ENCODE measurements around the gene PTPN12. TPM values are rescaled to one million over a fixed set of nuclear protein-coding genes. Genes with fewer than 3 reads are reported as not detected.
"Not testable (repeated sequence)": the region's sequence is repeated elsewhere in the genome, so short reads cannot be mapped to it uniquely, and the experiment has no call there.

The PTPN12 gene
- total and polyA plus RNA-seq, 12 donors, result 29.5 to 72.0 (median 54.1) TPM

DNA sequence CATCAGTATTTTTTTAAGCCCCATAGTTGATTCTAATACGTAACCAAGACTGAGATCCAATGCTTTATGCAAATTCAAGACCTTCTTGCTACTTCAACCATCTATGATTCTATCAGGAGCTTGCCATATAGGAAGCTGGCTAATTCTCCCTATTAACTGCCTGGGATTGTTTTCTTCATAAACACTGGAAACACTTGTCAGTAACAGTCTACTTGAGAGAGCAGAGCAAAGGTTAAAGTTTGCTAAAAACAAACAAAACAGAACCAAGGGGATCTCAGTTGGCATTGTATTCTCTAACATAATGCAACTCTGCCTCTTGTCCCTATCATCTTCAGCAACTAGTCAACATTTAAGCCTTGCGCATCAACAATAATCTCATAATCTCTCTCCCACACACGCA, 21.0 kb upstream of the PTPN12 start:
- intact Hi-C loops (cut with DNase I), result no loop called here
- Histone ChIP-seq H3K27ac (no peak overlapping the region), H3K4me3 (no peak overlapping the region), H3K36me3 (replicated peaks in 1 of 2) (no peaks in the 10 kb centered on the region), H3K4me1 (replicated peaks in 1 of 2) (no peaks in the 10 kb centered on the region), H3K9me3 (replicated peaks in 1 of 3) (no peaks in the 10 kb centered on the region), H3K27me3 (no peaks in the 10 kb centered on the region)
- TF ChIP-seq POLR2A (IDR thresholded peaks at IDR 0.05), result no peak
- no peak for TF ChIP-seq CTCF (IDR thresholded peaks at IDR 0.05)
- WGBS, 4 donors, result 96 to 97% (median 96%) methylated on average over 3 of the region's 3 CpGs
- DNase-seq, result no peak

- no peak for DNase-seq
- no peaks in the 10 kb centered on the region for H3K27me3 ChIP-seq
- H3K36me3 ChIP-seq (replicated peaks in 1 of 2), result no peaks in the 10 kb centered on the region
- no peaks in the 10 kb centered on the region for H3K9me3 ChIP-seq (replicated peaks in 1 of 3)
- no peak overlapping the region for H3K27ac ChIP-seq
- intact Hi-C loops (cut with DNase I), result no loop called here
- TF ChIP-seq POLR2A (IDR thresholded peaks at IDR 0.05) (no peak), CTCF (IDR thresholded peaks at IDR 0.05) (no peak)
- H3K4me1 ChIP-seq (replicated peaks in 1 of 2), result no peaks in the 10 kb centered on the region
- H3K4me3 ChIP-seq, result no peak overlapping the region
- WGBS, 4 donors, result 68 to 80% (median 75%) methylated on average over 1 of the region's 1 CpG
These were observed 16.8 kb upstream of the PTPN12 start for GRCh38 chr7:77520261-77520660.

DNA sequence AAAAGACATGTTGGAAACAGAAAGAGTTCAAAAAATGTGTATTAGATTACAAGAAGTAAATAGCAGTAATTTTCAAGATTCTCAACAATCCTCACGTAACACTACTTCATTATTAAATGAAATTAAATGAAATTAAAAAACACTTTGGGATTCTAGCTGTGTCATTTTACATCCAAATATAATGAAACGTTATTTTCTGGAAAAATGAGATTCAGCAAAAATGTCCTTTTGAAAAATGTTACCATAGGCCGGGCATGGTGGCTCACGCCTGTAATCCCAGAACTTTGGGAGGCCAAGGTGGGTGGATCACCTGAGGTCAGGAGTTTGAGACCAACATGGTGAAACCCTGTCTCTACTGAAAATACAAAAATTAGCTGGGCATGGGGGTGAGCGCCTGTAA, 15.6 kb upstream of the PTPN12 start:
- H3K36me3 ChIP-seq (replicated peaks in 1 of 2); H3K27ac ChIP-seq; H3K9me3 ChIP-seq (replicated peaks in 1 of 3); H3K4me3 ChIP-seq; intact Hi-C loops (cut with DNase I); H3K27me3 ChIP-seq; DNase-seq; H3K4me1 ChIP-seq (replicated peaks in 1 of 2): not testable (repeated sequence)
- 87 to 96% (median 93%) methylated on average over 5 of the region's 5 CpGs for WGBS, 4 donors

- Histone ChIP-seq H3K36me3 (replicated peaks in 1 of 2) (no peaks in the 10 kb centered on the region), H3K27me3 (no peaks in the 10 kb centered on the region), H3K27ac (no peak overlapping the region), H3K4me3 (no peak overlapping the region), H3K9me3 (replicated peaks in 1 of 3) (no peaks in the 10 kb centered on the region), H3K4me1 (replicated peaks in 1 of 2) (no peaks in the 10 kb centered on the region)
- no peak for TF ChIP-seq CTCF (IDR thresholded peaks at IDR 0.05)
- no peak for TF ChIP-seq POLR2A (IDR thresholded peaks at IDR 0.05)
- intact Hi-C loops (cut with DNase I), result no loop called here
- DNase-seq, result no peak
These were observed 12.4 kb upstream of the PTPN12 start for GRCh38 chr7:77524731-77525130.

DNA sequence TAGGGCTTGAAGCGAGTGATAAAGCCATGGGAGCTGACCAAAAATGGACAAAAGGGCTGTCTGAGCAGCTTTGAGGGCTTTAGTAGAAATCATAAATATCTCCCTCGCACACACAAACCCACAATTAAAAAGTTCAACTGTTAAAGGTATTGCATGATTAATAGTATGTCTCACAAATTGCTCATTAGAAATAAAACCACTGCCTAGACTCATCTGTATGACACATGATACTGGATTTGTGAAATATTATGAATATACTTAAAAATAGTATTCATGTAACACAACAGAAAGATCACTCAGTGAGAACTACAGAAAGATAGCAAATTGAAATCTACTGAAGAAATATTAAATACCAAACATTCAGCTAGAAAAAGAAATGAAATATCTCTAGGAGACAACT, 11.9 kb upstream of the PTPN12 start:
- no peak for DNase-seq
- Histone ChIP-seq H3K4me3 (no peak overlapping the region), H3K4me1 (replicated peaks in 1 of 2) (no peaks in the 10 kb centered on the region), H3K36me3 (replicated peaks in 1 of 2) (no peaks in the 10 kb centered on the region), H3K27me3 (no peaks in the 10 kb centered on the region), H3K27ac (no peak overlapping the region), H3K9me3 (replicated peaks in 1 of 3) (no peaks in the 10 kb centered on the region)
- 89 to 97% (median 94%) methylated on average over 2 of the region's 2 CpGs for WGBS, 4 donors
- TF ChIP-seq CTCF (IDR thresholded peaks at IDR 0.05) (no peak), POLR2A (IDR thresholded peaks at IDR 0.05) (no peak)
- intact Hi-C loops (cut with DNase I), result no loop called here
